Peyer's patch (tissue), 4 donors: ENCODE data around the gene CD52.

ENCODE experiments used
- CTCF ChIP-seq, 6 experiments: fragments of 450-650 bp in 4 of 6; fragments of 200-600 bp in 2 of 6; sonication (generic) in 1 of 6; IDR thresholded peaks; one replicate each; pipeline ENCODE4 v1.5.1; 2017 to 2019; ENCODE audit warnings: antibody characterized with exemption in 6 of 6, mild to moderate bottlenecking in 3 of 6, moderate library complexity in 1 of 6
- POLR2A ChIP-seq, 2 donors: fragments of 450-650 bp; IDR thresholded peaks; one replicate each; pipeline ENCODE4 v1.5.1; 2017; ENCODE audit warnings: antibody characterized with exemption in 2 of 2, mild to moderate bottlenecking in 2 of 2, moderate library complexity in 2 of 2

GRCh38 chr1:26278724-26279455, 38.9 kb upstream of the CD52 start:
- TF ChIP-seq POLR2A (IDR thresholded peaks at IDR 0.05): no peak
- TF ChIP-seq CTCF (IDR thresholded peaks at IDR 0.05): no peak
